DMS 273 treated with DMSO at 0.1 percent for 48 hours (cell line): ENCODE data around the gene SVOP.

Source experiments
- DNase-seq: peaks from one replicate; lab custom pipeline; 2025; lab: John Stamatoyannopoulos, UW

Gene SVOP

DNA sequence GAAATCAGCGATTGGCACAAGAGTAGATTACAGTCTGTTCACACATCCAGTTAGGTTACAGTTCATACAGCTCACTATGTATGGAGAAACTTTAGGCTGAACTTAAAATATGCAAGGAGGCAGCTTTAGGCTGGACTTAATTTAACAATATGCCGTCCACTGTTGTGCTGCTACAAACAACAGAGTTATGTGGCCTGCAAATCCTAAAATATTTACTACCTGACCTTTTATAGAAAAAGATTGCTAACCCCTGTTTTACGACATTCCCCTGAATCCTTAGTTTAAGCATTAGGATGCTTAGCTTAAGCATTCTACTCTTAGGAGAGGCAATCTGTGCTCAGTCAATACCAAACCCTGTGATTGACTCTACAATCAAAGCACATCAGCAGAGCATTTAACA is 90.1 kb downstream of the SVOP start:
- DNase-seq, result no peak

DNA sequence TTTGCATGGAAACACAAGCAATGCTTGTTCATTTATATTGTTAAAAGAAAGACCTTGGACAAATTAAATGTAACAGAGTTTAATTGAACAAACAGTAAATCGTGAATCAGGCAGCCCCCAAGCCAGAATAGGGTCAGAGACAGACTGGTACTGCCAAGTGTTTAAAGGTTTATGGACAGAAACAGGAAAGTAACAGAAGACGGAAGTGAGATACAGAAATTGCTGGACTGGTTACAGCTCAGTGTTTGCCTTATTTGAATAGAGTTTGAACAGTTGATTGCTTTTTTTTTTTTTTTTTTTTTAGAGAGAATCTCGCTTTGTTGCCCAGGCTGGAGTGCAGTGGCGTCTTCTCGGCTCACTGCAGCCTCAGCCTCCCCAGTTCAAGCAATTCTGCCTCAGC is 90.7 kb downstream of the SVOP start:
- no peak for DNase-seq

- DNase-seq, result no peak
Measured at GRCh38 chr12:108928695-108929094, 92.2 kb downstream of the SVOP start.

GRCh38 chr12:108922918-108923317 is 98.0 kb downstream of the SVOP start:
- no peak for DNase-seq

DNA sequence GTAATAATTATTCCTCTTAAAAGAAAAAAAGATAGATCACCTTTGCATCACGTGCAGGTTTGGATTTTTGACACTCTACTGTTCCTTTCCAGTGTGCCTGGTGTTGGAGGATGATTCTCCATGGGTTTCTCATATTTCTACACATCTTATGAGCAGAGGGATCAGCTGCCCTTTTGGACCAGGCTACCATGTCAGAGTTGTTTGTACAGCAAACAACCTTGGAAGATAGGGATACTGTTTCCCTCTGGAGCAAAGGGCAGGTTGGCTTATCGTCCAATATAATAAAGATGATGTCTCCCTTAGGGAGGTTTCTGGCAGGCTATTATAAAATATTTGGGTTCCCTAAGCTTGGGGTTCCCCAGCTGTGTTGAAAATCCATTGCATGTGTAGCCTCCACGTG is 98.9 kb downstream of the SVOP start:
- DNase-seq, result no peak

GRCh38 chr12:108918960-108919642 is 101.8 kb downstream of the SVOP start:
- no peak for DNase-seq

- DNase-seq, result no peak
Measured at GRCh38 chr12:108918206-108918605, 102.7 kb downstream of the SVOP start.

- no peak for DNase-seq
Measured at GRCh38 chr12:108916336-108916735, 104.5 kb downstream of the SVOP start.

DNA sequence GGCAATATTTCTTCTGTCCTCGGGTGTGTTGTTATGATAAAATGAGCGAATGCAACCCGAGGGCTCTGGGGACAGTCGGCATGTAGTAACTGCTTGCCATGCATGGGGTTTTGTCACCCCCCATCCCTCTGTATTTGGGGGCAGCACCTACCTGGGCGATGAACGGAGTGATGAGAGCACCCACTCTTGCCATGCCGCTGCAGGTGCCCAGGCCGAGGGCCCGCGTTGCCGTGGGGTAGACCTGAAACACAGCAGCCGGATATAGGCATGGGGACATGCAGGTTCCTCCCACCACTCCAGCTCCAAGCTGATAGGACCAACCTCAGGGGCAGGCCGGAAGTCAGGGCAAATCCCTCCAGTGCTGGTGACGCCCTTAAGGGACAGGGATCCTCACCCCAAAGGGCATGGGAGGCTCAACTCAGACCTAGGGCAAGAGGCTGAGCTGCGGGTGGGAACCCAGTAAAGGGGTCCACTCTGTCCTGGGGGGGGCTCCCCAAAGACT is 105.2 kb downstream of the SVOP start:
- DNase-seq, result no peak

GRCh38 chr12:108914121-108914531 is 106.7 kb downstream of the SVOP start:
- no peak for DNase-seq

- no peak for DNase-seq
Measured at GRCh38 chr12:108912361-108912760, 108.5 kb downstream of the SVOP start.

DNA sequence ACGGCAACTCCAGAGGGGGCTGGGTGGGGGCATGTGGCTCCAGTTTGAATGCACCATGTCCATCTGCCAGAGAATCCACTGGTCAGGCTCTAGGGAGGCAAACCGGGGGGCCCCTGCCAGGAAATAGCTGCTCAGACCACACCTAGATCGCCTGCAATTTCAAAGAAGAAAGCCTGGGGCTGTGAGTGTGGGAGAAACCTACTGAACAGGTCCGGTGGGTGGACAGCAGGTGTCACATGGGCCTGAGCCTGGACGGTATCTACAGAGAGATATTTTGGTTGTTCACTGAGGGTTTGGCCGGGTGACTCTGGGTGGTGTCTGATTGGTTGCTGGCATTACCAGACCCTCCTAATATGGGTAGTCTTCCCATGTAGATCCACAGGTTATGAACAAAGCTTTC is 109.0 kb downstream of the SVOP start:
- no peak for DNase-seq

DNA sequence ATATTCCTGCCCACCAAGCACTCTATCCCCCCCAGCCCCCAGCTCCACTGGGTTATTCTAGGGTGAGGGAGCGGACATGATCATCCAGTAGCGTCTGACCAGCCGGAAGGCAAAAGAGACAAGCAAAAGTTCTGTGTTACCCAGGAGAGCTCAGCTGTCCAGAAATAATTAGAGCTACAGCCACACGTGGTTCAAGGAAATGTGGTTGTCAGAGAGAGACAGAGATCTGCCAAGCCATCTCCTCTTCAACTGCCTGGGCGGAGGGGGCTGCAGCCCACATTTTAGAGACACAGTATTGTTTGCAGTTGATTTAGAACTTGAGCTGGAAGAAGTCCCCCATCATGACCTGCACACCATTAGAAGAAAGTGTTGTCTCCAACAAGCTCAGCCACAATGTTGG is 110.5 kb downstream of the SVOP start:
- DNase-seq, result no peak

DNA sequence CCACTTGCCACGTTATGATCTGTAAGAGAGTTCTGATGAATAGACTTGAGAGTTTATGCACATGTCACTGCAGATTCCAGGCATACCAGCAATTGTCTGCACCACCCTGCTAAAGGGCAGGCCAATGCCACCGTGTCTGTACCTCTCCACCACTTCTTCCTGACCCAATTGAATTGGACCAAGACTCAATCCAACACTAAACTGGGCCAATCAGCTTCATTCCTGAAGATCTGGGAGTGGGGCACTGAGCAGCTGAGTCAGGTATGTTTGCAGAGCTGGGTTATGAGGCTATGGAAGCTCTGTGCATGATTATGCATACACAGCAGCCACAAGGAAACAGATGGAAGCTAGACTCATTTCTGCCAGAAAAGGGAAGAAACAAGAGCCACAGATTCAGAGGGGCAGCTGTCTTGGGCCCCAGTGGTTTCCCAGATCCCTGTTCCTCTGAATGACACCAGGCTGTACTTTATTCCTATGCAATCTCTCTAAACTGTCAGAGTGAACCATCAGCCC is 113.0 kb downstream of the SVOP start:
- no peak for DNase-seq

- DNase-seq, result no peak
Measured at GRCh38 chr12:108906971-108907370, 113.9 kb downstream of the SVOP start.

GRCh38 chr12:108905725-108906124 is 115.1 kb downstream of the SVOP start:
- no peak for DNase-seq

DNA sequence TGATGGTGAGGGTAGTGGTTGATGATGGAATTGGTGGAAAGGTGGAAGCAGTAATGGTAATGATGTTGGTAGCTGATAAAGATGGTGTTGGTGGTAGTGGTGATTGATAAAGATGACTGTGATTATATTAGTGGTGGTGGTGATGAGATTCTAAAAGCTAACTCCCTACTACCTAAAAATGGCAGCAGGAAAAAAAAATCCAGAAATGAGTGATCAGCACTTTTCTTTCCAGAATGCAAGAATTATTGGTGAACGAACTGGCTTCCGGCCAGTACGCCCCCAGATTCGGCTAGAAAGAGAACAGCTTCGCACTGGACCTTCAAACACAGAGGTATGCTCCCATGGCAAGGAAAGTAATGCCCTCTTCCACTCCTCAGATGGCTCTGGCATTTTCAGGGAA is 121.7 kb downstream of the SVOP start:
- DNase-seq, result no peak

DNA sequence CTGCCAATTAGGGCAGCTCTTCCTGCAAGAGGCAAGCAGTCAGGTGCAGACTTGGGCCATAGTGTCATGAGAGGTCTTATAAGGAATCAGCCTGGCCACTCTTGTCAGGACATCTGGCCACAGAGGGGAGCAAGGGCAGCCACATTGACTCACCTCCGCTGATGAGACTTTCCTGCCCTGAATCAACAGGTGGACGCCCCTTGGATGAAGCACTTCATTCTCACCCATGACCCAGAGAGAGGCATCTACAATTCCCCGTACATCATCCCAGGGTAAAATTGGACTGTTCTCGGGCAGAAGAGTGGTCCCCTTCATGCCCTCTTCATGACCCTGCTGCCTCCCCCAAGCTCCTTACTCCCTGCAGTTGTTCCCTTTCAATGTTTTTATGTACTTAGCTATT is 124.1 kb downstream of the SVOP start:
- no peak for DNase-seq

- DNase-seq, result no peak
Measured at GRCh38 chr12:108896336-108896735, 124.5 kb downstream of the SVOP start.

GRCh38 chr12:108895220-108895802 is 125.6 kb downstream of the SVOP start:
- DNase-seq, result no peak

- no peak for DNase-seq
Measured at GRCh38 chr12:108890208-108890607, 130.7 kb downstream of the SVOP start.

- no peak for DNase-seq
Measured at GRCh38 chr12:108888031-108888430, 132.8 kb downstream of the SVOP start.

DNA sequence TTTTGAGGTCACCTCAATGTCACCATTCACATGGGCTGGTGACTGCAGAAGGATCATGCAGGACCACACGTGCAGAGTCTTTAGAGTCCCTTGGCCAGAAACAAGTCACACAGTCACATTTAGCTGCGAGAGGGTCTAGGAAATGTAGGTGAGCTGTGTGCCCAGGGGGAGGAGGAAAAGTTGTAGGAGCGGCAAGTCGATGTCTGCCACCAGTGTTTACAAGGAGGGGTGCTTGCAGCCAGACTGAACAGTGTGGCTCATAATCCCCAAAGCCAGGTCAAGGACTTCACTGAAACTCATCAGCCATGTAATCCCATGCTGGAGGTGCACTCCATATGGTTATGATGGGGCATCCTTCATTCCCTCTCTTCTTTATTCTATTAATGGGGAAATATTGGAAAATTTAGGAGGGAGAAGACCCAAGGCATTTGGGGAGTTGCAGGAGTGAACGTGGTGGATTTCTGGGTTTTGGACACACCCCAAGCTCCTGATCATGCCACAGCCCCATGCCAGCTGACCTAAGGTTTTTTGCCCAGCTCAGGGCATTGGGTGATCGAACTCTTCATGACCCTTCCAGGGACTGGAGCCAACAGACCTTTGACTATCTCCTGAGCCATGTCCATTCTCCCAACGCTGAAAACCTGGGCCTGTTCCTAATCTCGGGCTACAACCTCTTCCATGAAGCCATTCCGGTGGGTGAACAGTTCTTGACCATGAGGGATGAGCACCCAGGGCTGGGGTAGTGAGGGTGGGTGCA is 133.8 kb downstream of the SVOP start:
- no peak for DNase-seq
